Measurements from ENCODE around the gene RAPGEF4. TPM values are rescaled to one million over a fixed set of nuclear protein-coding genes. Genes with fewer than 3 reads are reported as not detected.
"Not testable (repeated sequence)": the region's sequence is repeated elsewhere in the genome, so short reads cannot be mapped to it uniquely, and the experiment has no call there.

The RAPGEF4 gene
- total RNA-seq, 1 experiment from 2014 or later = 2.2 TPM

DNA sequence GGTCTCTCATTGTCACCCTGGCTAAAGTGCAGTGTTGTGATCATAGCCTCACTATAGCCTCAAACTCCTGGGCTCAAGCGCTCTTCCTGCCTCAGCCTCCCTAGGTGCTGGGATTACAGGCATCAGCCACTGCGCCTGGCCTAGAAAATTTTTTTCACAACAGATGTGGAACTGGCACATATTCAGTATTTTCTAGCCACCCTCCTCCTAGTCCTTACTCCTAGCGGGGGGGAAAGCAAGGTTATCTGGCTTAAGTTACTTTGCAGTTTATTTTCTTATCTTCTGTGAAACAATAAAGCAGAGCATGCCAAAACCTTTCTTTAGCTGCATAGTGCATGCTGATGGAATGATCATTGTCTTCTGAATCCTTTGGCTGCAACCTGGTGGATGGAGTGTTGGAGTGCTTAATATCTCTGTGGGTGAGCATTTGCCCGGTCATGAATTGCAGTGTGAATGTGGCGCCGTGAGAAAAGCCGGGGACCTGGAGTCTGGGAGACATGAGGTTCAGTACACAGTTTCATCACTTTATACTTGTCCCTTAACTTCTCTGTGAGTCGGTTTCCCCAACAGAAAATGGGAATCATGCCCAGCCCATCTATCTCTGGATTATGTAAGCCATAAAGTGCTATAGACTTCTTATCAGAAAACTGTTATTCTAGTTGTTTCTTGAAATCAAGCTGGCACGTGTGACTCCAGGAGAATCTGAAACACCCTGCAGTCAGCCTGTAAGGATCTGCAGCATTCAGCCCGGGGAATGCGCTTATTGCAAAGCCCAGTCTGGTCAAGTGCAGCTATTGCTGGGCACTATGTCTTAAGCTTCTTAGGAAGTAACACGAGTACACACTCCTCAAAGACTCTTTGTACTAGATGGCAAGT is 301.8 kb downstream of the RAPGEF4 start (continued):
- TF ChIP-seq, protein P1, sequence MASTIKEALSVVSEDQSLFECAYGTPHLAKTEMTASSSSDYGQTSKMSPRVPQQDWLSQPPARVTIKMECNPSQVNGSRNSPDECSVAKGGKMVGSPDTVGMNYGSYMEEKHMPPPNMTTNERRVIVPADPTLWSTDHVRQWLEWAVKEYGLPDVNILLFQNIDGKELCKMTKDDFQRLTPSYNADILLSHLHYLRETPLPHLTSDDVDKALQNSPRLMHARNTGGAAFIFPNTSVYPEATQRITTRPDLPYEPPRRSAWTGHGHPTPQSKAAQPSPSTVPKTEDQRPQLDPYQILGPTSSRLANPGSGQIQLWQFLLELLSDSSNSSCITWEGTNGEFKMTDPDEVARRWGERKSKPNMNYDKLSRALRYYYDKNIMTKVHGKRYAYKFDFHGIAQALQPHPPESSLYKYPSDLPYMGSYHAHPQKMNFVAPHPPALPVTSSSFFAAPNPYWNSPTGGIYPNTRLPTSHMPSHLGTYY (CRISPR knock-in tag; IDR thresholded peaks at IDR 0.05) = no peak
- TF ChIP-seq ESRRA (CRISPR knock-in tag; IDR thresholded peaks at IDR 0.05; ENCODE audit: borderline replicate concordance) (no peak), MAX (CRISPR knock-in tag; IDR thresholded peaks at IDR 0.05) (no peak), KAT7 (CRISPR knock-in tag; IDR thresholded peaks at IDR 0.05; ENCODE audit: borderline replicate concordance) (no peak), GRHL2 (CRISPR knock-in tag; IDR thresholded peaks at IDR 0.05; ENCODE audit: insufficient replicate concordance, severe bottlenecking) (no peak), GTF2I (CRISPR knock-in tag; conservative IDR thresholded peaks at IDR 0.05) (no peak), ETV6 (CRISPR knock-in tag; IDR thresholded peaks at IDR 0.05) (no peak), PREB (CRISPR knock-in tag; IDR thresholded peaks at IDR 0.05; ENCODE audit: borderline replicate concordance) (no peak)
- TF ChIP-seq, protein P2, sequence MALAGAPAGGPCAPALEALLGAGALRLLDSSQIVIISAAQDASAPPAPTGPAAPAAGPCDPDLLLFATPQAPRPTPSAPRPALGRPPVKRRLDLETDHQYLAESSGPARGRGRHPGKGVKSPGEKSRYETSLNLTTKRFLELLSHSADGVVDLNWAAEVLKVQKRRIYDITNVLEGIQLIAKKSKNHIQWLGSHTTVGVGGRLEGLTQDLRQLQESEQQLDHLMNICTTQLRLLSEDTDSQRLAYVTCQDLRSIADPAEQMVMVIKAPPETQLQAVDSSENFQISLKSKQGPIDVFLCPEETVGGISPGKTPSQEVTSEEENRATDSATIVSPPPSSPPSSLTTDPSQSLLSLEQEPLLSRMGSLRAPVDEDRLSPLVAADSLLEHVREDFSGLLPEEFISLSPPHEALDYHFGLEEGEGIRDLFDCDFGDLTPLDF (CRISPR knock-in tag; IDR thresholded peaks at IDR 0.05) = no peak
- TF ChIP-seq, protein P3, sequence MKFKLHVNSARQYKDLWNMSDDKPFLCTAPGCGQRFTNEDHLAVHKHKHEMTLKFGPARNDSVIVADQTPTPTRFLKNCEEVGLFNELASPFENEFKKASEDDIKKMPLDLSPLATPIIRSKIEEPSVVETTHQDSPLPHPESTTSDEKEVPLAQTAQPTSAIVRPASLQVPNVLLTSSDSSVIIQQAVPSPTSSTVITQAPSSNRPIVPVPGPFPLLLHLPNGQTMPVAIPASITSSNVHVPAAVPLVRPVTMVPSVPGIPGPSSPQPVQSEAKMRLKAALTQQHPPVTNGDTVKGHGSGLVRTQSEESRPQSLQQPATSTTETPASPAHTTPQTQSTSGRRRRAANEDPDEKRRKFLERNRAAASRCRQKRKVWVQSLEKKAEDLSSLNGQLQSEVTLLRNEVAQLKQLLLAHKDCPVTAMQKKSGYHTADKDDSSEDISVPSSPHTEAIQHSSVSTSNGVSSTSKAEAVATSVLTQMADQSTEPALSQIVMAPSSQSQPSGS (CRISPR knock-in tag; IDR thresholded peaks at IDR 0.05; ENCODE audit: borderline replicate concordance, low read depth) = no peak

- ATAC-seq; H3K27ac Mint-ChIP-seq; H3K4me3 Mint-ChIP-seq; H3K36me3 Mint-ChIP-seq; H3K4me1 Mint-ChIP-seq; POLR2A ChIA-PET; H3K9me3 Mint-ChIP-seq; DNase-seq (ENCODE audit: low spot score); H3K27me3 Mint-ChIP-seq (ENCODE audit: low read depth): not testable (repeated sequence)
- CTCF ChIA-PET = interaction anchor here (1.0 to 1.1 kb wide), 2 partner anchors 11 to 53 kb away, joined by 3 to 4 read pairs; no protein-coding TSS in a partner anchor
These were observed 302.6 kb downstream of the RAPGEF4 start for GRCh38 chr2:173038257-173038656.

DNA sequence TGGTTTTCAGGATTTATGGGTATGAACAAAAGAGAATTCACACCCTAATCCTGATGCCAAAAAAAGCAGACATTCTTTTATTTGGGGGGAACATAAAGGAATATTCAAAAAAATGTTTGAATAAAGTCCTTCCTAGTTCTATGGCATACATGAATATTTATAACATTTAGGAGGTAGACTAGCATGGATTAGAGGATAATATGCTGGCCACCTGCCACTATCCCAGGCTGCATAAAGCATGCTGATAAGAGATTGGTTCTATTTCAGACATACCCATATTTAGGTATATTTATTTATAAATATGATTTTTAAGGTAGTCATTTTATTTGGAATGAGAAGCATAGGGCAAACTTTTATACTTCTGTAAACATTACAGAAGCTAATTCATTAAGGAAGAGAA is 305.1 kb downstream of the RAPGEF4 start:
- ATAC-seq (no peak), DNase-seq (ENCODE audit: low spot score) (no peak)
- ChIA-PET POLR2A (no interaction called here), CTCF (no interaction called here)
- peaks cover 11% of the 10 kb centered on the region; the same call in 1 of the 2 replicates for H3K4me1 Mint-ChIP-seq
- H3K4me3 Mint-ChIP-seq = no peak overlapping the region
- H3K27ac Mint-ChIP-seq = no peak overlapping the region
- H3K9me3 Mint-ChIP-seq = no peaks in the 10 kb centered on the region
- H3K36me3 Mint-ChIP-seq = no peaks in the 10 kb centered on the region
- H3K27me3 Mint-ChIP-seq (ENCODE audit: low read depth) = no peaks in the 10 kb centered on the region
- TF ChIP-seq ZNF281 (CRISPR knock-in tag; IDR thresholded peaks at IDR 0.05) (no peak), CDX4 (CRISPR knock-in tag; IDR thresholded peaks at IDR 0.05; ENCODE audit: borderline replicate concordance) (no peak), ZNF423 (CRISPR knock-in tag; IDR thresholded peaks at IDR 0.05) (no peak), ZNF416 (CRISPR knock-in tag; IDR thresholded peaks at IDR 0.05) (no peak), RORB (CRISPR knock-in tag; IDR thresholded peaks at IDR 0.05) (no peak), MYBL2 (CRISPR knock-in tag; IDR thresholded peaks at IDR 0.05) (no peak), ZNF317 (CRISPR knock-in tag; IDR thresholded peaks at IDR 0.05; ENCODE audit: borderline replicate concordance, low read depth) (no peak)
- TF ChIP-seq, protein P4, sequence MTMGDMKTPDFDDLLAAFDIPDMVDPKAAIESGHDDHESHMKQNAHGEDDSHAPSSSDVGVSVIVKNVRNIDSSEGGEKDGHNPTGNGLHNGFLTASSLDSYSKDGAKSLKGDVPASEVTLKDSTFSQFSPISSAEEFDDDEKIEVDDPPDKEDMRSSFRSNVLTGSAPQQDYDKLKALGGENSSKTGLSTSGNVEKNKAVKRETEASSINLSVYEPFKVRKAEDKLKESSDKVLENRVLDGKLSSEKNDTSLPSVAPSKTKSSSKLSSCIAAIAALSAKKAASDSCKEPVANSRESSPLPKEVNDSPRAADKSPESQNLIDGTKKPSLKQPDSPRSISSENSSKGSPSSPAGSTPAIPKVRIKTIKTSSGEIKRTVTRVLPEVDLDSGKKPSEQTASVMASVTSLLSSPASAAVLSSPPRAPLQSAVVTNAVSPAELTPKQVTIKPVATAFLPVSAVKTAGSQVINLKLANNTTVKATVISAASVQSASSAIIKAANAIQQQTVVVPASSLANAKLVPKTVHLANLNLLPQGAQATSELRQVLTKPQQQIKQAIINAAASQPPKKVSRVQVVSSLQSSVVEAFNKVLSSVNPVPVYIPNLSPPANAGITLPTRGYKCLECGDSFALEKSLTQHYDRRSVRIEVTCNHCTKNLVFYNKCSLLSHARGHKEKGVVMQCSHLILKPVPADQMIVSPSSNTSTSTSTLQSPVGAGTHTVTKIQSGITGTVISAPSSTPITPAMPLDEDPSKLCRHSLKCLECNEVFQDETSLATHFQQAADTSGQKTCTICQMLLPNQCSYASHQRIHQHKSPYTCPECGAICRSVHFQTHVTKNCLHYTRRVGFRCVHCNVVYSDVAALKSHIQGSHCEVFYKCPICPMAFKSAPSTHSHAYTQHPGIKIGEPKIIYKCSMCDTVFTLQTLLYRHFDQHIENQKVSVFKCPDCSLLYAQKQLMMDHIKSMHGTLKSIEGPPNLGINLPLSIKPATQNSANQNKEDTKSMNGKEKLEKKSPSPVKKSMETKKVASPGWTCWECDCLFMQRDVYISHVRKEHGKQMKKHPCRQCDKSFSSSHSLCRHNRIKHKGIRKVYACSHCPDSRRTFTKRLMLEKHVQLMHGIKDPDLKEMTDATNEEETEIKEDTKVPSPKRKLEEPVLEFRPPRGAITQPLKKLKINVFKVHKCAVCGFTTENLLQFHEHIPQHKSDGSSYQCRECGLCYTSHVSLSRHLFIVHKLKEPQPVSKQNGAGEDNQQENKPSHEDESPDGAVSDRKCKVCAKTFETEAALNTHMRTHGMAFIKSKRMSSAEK (CRISPR knock-in tag; IDR thresholded peaks at IDR 0.05; ENCODE audit: borderline replicate concordance) = no peak
